DMS53 treated with DMSO at 0.1 percent for 48 hours (cell line): ENCODE measurements around the gene FRY.

Source experiments
- DNase-seq: peaks from one replicate; lab custom pipeline; 2025; ENCODE audit not compliant: unreplicated experiment; lab: John Stamatoyannopoulos, UW

Gene FRY

DNA sequence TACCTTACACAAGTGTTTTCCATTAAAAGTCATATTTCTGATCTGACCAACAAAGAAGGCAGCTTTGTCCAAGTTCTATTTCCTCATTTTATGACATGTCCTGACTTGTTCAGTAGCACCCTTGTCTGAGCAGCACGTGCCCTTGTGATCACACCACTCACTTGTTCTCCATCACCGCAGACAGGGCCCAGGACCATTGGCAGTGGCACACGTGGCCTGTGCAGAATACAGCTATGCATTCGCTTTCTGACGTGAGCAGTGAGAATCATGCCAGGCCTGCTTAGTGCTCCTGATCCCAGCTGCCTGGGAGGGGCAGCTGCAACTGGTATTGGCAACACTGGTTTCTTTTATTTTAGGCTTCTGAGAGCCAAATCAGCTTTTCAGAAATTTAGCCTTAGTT is 134.2 kb downstream of the FRY start:
- no peak for DNase-seq

DNA sequence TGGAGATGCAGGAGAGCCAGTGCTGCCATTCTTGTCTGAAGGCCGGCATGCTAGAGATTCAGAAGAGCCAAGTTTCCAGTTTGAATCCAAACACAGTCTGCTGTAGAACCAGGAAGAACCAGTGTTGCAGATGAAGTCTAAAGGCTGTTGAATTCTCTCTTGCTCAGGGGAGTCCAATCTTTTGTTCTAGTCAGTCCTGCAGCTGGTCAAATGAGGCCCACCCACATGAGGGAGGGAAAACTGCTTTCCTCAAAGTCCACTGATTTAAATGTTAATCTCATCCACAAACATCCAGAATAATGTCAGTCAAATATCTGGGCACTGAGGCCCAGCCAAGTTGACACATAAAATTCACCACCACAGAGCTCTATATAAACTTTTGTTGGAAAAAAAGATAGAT is 136.6 kb downstream of the FRY start:
- DNase-seq, result no peak

DNA sequence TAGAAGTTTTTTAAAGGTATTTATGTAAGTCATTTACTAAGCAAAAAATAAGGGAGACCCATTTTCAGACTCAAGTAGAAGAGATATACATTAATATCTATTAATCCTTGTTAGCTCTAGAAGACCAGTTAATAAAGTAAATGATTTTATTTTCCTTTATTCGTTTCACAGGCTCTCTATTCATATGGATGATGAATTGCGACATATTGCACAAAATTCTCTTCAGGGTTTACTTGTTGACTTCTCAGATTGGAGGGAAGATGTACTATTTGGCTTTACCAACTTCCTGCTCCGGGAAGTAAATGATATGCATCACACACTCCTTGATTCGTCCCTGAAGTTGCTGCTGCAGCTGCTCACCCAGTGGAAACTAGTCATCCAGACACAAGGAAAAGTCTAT is 139.3 kb downstream of the FRY start:
- no peak for DNase-seq

DNA sequence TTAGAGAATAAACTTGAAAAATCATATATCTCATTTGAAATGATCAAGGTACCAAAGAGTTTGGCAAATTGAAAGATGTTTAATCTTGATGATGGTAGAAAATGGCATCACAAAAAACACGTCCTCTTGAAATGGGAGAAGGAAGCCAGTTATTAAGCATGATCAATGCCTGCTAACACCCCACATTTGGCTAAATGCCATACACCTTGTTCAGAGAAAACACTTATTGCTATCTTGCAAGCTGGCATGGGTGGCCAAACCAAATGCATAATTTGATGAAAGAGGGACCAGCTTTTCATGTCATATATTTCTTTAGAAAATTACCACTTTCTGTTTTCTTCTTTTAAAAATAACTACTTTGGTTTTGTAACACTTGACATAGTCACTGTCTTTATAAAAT is 142.3 kb downstream of the FRY start:
- DNase-seq, result no peak

DNA sequence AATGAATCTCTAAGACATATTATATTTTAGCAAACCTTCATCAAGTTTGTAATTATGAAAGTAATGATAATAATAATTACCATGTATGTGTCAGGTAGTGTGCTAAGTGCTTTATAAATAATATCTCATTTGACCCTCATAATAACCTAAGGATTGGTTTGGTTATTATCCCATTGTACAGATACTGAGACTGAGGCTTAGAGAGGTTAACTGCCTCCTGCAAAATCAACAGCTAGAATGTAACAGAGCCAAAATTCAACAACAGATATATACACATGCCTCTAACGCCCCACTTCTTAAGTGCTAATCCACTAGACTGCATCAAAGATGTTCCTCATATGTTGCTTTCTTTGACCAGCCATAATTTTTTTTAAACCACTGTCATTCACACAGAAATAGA is 142.8 kb downstream of the FRY start:
- DNase-seq, result no peak

DNA sequence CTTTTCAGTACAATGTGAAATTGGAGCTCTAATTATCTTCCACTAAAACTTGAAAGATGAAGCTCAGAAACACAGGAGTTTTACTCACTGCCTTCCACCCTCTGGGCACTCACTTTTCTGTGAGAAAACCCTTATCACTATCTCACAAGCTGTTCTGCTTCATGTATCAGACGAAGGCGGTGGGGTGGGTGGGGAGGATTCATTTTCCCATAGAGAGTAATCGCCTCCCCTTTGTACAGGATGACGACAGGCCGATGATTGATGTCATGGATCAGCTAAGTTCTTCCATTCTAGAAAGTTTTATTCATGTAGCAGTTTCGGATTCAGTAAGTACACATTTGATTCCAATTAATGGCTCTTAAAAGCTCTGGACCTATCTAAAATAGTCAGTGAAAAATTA is 143.7 kb downstream of the FRY start:
- DNase-seq, result no peak

DNA sequence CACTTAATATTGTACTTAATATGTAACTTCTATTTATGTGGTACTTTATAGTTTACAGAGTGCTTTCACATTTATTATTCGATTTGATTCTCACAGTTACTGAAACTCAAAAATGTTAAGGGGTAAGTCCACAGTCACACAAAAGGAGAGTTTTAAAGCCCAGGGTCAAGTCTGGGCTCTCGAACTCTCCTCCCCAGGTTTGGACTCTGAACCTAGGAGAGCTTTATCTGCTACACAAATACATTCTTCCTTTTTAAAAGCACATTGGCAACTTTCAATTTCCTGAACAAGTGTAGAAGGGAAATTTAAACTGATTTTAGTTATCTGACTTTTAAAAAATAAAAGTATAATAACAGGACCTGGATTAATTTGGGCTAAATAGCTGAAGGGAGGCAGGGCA is 144.4 kb downstream of the FRY start:
- no peak for DNase-seq

DNA sequence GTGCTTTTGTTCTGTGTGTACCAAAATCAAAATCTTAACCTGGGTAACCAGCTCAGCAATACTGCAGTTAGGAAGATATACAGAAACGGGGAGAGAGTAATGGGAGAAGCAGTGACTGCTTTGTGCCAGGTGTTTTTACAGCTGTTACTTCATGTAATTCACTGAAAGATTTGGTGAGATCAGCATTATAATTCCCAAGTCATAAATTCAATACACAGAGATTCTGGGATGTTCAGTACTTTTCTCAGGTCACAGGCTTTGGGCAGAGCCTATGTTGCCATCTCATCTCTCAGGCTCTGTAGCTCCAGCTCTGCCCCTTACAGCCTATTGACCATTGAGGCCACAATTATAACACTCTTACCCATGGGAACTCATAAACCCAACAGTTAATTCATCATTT is 145.1 kb downstream of the FRY start:
- DNase-seq, result no peak

DNA sequence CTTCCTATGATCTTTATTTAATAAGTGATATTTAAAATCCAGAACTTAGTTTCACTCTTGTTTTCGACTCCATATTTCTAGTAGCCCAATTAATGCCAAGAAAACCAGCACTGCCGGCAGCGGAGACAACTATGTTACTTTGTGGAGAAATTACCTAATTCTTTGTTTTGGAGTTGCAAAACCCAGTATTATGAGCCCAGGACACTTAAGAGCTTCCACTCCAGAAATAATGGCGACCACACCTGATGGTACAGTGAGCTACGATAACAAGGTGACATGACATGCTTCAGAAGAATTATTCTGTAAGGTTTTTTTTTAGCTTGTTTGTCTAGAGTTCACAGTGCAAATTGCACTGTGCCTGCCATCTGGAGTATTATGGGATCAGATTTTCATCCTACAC is 147.2 kb downstream of the FRY start:
- no peak for DNase-seq

DNA sequence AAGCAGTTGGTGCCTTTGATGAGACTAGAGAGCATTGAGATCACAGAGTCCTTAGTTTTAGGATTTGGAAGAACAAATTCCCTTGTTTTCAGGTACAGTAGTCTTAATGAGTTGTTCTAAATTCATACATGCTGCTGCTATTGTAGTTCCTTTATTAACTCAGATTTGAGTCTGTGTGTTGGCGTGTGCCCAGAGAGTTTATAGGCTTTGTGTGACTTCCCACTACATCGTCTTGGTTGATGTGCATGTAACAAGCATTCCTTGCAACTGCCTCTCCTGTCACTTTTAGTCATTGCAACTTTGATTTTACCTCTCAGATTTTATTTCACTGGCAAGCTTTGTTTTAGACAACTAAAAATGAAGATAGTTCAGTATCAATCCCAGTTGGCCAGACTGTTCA is 148.1 kb downstream of the FRY start:
- no peak for DNase-seq

DNA sequence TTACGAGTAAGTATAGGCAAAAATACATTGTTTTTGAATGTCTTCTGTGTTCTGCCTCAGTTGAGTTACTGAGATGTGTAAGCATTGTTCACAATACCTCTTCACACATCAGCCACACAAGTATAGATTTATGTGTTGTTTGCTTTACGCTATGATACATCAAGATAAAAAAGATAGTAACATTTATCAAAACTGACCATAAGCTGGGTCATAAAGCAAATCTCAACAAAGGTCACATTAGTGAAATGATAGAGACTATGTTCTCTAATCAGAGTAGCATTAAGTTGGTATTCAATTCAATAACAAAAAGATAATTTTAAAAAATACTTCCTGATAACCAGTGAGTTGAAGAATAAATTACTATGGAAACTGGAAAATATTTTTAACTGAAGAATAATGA is 156.1 kb downstream of the FRY start:
- no peak for DNase-seq

DNA sequence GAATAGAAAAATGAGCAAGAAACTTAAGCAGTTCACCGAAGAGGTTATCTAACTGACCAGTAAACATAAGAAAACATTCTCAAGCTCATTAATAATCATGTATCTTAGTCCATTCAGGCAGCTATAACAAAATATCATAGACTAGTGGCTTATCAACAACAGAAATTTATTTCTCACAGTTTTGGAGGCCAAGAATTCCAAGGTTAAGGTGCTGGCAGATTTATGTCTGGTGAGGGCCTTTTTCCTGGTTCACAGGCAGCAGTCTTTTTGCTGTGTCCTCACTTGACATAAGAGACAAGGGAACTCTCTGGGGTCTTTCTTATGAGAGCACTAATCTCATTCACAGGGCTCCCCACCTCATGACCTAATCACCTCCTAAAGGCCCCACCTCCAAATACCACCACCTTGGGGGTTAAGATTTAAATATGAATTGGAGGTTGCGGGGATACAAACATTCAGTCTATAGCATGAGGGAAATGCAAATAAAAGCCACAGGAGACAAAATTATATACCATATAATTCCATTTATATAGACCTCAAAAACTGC is 160.0 kb downstream of the FRY start:
- DNase-seq, result no peak

DNA sequence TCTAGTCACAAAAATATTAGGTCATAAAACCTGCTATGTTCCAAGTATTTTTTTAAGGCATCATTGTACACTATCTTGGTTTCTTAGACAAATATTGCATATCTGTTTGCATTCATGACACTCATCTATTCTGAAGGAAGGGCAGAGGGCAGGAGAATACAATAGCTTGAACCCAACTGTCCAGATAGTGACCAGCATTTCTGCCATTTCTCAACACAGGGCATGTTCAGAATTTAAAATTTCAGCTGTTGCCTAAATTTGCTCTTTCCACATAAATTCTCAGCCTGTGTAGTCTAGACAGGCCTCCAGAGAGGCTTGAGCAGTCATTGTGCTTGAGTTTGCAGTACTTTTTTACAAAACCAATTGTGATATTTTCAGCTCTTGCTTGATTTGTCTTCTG is 164.1 kb downstream of the FRY start:
- DNase-seq, result no peak

DNA sequence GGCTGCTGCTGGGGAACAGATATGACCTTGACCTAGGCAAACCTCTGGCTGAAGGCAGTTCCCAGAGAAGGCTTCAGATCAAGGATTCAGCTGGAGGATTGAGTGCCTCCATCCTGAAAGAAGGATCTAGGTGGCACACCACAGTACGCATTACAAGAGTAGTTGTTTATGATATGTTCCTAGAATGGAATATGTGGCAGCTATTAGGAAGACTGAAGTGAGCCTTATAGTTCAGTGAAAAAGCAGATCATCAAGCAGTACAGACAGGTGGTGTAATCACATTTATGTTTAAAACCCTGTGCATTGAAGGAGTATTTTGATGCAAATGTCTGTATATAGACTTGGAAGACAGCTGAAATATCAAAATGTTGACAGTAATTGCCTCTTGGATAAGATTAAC is 167.6 kb downstream of the FRY start:
- DNase-seq, result no peak

DNA sequence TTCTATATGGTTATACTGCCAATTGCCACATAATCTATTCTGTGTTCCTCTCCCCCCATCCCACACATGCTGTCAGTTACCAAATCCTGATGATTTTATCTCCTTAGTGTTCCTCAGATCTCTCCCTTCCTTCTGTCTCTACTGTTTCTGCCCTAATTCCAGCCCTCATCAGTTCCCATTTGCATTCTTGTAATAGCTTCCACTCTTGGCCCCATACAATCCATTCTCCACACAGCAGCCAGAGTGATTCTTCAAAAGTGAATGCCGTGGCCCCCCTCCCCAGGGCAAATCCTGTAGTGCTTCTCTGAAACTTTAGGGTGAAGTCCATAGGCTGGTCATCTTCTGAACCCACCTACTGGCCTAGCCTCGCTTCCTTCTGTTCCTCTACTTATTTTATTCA is 169.2 kb downstream of the FRY start:
- no peak for DNase-seq

DNA sequence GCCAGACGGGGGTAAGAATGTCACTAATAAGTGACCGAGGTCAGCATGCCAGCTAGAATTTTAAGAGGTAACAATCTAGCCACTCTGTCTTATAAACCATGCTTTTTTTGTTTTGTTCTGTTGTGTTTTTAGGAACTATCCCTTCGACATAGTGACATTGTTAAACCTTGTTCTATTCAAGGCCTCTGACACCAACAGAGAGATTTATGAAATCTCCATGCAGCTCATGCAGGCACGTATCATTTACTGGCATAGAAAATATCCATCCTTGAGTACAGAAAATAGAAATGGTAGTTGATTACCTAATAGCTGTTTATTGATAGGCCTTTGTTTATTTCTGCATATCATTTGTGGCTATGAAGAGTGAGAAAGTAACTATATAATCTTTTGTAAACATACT is 170.2 kb downstream of the FRY start:
- DNase-seq, result no peak

DNA sequence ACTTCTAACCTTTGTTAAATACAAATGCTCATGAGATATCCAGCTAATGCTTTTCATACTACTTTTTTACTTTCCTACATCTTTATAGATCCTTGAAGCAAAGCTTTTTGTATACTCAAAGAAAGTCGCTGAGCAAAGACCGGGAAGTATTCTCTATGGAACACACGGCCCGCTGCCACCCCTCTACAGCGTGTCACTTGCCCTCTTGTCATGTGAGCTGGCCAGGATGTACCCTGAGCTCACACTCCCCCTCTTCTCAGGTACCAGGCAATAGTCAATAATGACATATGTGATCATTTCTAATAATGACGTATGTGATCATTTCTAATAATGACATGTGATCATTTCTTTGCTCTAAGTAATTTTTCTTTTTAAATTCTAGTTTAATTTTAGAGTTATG is 170.7 kb downstream of the FRY start:
- no peak for DNase-seq

DNA sequence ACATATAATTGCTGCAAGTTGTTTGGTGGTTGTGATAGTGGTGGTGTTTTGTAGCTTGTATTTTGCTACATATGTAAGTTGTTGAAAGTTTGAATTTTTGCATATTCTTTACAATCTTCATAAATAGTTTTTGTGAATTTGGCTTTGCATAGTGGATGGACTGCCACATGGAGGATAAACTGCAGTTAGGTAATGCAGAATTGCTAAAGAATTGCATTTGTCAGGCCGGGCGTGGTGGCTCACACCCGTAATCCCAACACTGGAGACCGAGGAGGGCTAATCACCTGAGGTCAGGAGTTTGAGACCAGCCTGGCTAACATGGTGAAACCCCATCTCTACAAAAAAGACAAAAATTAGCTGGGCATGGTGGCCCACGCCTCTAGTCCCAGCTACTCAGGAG is 171.6 kb downstream of the FRY start:
- DNase-seq, result no peak

DNA sequence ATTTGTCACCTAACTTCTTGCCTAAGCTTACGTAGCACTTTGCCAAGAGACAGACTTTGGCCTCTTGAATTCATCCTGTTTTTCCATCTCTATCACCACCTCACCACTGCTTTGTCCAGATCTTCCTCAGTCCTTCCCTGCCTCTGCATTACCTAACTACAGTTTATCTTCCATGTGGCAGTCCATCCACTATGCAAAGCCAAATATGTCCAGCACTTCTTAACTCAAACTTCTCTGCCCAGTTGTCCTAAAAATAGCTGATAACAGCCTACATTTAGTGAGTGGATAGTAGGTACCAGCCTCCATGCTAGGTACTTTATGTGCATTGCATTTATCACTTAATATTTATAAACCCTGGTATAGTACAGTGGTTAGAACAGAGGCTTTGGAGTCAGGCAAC is 172.2 kb downstream of the FRY start:
- DNase-seq, result no peak

DNA sequence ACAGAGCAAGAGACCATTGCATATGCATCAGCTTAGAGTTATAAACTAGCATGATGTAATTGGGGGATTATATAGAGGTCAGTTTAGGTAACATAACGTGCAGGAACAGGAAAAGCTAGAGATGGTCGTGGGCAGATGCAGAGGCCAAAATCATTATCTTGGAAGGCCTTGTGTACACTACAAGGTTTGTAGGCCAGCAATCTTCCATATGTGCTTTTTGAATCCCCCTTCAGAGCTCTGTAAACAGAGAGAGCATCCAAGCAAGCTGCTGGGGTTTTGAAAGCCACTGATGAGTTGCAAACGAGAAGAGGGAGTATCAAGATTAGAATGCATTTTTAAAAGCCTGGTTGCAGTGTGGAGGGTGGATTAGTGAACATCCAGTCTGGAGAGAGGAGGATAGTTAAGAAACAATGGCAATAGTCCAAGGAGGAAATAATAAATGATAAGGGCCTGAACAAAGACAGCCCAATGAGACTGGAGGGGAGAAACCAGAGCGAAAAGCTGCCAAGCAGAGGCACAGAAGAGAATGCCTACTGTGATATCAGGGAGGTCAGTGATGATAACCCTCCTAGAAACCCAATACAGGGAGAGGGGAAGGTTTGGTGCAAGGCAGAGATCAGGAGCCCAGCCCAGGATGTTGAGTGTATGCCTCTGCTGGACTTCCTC is 174.0 kb downstream of the FRY start:
- DNase-seq, result no peak

DNA sequence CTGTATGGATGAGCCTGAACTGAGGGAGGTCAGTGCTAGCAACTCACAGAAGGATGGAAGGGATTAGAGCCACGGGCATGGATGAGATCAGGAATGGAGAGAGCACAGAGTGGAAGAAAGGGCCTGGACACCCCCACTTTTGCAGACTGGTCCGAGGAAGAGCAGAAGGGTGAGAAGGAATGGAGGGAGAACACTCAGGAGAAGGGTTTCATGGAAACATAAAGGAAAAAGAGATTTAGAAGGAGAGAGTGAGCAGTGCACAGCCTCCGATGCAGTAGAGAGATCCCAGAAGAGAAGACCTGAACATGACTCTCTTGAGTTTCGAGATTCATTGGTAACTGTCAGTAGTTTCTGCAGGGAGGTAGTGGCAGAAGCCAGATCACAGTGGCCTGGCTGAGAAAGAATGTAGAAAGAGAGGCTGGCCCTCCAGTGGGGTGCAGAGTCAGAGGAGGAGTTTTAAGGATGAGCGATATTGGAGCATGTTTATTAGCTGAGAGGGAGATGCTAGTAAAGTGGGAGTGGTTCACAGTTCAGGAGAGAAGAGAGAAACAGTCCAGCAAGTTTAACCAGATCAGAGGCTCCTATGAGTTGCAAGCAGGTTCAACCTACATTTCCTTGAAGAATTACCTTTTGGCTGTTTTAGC is 174.6 kb downstream of the FRY start:
- DNase-seq, result no peak

DNA sequence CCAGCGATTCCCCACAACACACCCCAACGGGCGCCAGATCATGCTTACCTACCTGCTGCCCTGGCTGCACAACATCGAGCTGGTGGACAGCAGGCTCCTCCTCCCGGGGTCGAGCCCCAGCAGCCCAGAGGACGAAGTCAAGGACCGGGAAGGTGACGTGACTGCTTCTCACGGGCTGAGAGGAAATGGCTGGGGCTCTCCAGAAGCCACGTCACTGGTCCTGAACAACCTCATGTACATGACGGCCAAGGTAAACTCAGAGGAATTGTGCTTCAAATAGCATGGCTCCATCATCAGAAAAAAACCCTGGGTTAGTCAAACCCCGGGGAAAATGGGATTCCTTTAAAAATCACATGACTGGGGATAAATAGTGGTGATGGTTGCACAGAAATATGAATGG is 177.3 kb downstream of the FRY start:
- DNase-seq, result no peak

DNA sequence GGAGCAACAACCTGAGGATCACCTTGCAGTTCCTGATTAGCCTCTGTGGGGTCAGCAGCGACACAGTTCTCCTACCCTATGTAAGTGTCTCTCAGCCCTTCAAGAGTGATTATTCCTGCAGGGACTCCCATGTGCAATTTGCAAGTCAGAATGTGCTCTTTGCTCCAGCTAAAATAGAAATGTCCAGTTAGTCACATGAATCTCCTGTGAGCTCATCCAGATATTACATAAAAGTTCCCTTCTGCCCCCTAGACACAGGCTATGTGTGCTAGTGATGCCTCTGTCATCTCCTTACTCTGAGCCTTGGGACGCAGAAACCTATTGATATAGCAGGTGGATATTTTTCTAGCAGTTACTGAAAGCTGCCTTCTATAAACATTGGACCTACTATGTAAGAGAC is 178.1 kb downstream of the FRY start:
- DNase-seq, result no peak
